Gastrocnemius medialis (tissue), 4 donors: ENCODE measurements around the gene TTR.

Experiments
- POLR2A ChIP-seq, 2 donors: fragments of 450-650 bp; IDR thresholded peaks; one replicate each; pipeline ENCODE4 v1.6.1; 2017; ENCODE audit warnings: antibody characterized with exemption in 2 of 2, mild to moderate bottlenecking in 2 of 2, moderate library complexity in 2 of 2
- TF ChIP-seq, protein P1 (sequence below), 5 experiments: fragments of 450-650 bp in 3 of 5; fragments of 200-600 bp in 2 of 5; sonication (generic) in 2 of 5; IDR thresholded peaks in 4 of 5; conservative IDR thresholded peaks in 1 of 5; 1 replicate in 4 of 5; 2 replicates in 1 of 5; pipeline ENCODE4 v1.5.1; 2016 to 2019; ENCODE audit warnings: antibody characterized with exemption in 5 of 5, mild to moderate bottlenecking in 3 of 5, moderate library complexity in 3 of 5

DNA sequence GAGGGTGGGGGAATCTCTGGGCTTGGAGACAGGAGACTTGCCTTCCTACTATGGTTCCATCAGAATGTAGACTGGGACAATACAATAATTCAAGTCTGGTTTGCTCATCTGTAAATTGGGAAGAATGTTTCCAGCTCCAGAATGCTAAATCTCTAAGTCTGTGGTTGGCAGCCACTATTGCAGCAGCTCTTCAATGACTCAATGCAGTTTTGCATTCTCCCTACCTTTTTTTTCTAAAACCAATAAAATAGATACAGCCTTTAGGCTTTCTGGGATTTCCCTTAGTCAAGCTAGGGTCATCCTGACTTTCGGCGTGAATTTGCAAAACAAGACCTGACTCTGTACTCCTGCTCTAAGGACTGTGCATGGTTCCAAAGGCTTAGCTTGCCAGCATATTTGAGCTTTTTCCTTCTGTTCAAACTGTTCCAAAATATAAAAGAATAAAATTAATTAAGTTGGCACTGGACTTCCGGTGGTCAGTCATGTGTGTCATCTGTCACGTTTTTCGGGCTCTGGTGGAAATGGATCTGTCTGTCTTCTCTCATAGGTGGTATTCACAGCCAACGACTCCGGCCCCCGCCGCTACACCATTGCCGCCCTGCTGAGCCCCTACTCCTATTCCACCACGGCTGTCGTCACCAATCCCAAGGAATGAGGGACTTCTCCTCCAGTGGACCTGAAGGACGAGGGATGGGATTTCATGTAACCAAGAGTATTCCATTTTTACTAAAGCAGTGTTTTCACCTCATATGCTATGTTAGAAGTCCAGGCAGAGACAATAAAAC is 6.5 kb downstream of the TTR start:
- TF ChIP-seq, protein P1, sequence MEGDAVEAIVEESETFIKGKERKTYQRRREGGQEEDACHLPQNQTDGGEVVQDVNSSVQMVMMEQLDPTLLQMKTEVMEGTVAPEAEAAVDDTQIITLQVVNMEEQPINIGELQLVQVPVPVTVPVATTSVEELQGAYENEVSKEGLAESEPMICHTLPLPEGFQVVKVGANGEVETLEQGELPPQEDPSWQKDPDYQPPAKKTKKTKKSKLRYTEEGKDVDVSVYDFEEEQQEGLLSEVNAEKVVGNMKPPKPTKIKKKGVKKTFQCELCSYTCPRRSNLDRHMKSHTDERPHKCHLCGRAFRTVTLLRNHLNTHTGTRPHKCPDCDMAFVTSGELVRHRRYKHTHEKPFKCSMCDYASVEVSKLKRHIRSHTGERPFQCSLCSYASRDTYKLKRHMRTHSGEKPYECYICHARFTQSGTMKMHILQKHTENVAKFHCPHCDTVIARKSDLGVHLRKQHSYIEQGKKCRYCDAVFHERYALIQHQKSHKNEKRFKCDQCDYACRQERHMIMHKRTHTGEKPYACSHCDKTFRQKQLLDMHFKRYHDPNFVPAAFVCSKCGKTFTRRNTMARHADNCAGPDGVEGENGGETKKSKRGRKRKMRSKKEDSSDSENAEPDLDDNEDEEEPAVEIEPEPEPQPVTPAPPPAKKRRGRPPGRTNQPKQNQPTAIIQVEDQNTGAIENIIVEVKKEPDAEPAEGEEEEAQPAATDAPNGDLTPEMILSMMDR (IDR thresholded peaks at IDR 0.05 in 4 of 5, conservative IDR thresholded peaks at IDR 0.05 in 1 of 5): no peak
- no peak for TF ChIP-seq POLR2A (IDR thresholded peaks at IDR 0.05)
